WTC11 (cell line): Measurements from ENCODE around the gene FMNL2.

Experiments used
- ATF2 ChIP-seq: sonication (generic); formaldehyde crosslinking; IDR thresholded peaks from 2 replicates; pipeline ENCODE4 v1.8.1; 2022; ENCODE audit warnings: low read depth, missing genetic modification reagents, borderline replicate concordance
- CREM ChIP-seq: sonication (generic); formaldehyde crosslinking; IDR thresholded peaks from 2 replicates; pipeline ENCODE4 v1.8.1; 2022; ENCODE audit warnings: mild to moderate bottlenecking, missing genetic modification reagents, moderate library complexity
- CTCF ChIP-seq: fragments of 200-600 bp; IDR thresholded peaks from 2 replicates; pipeline ENCODE4 v1.8.0; 2022; ENCODE audit warnings: antibody characterized with exemption
- E2F1 ChIP-seq: sonication (generic); formaldehyde crosslinking; IDR thresholded peaks from 2 replicates; pipeline ENCODE4 v1.8.0; 2022; ENCODE audit warnings: mild to moderate bottlenecking, missing genetic modification reagents
- E2F5 ChIP-seq: sonication (generic); formaldehyde crosslinking; IDR thresholded peaks from 2 replicates; pipeline ENCODE4 v1.8.1; 2022; ENCODE audit warnings: mild to moderate bottlenecking, moderate library complexity, missing genetic modification reagents
- GABPB1 ChIP-seq: sonication (generic); formaldehyde crosslinking; IDR thresholded peaks from 2 replicates; pipeline ENCODE4 v1.8.1; 2023; ENCODE audit warnings: mild to moderate bottlenecking, missing genetic modification reagents
- JUN ChIP-seq: sonication (generic); formaldehyde crosslinking; IDR thresholded peaks from 2 replicates; pipeline ENCODE4 v1.8.0; 2023; ENCODE audit warnings: mild to moderate bottlenecking, missing genetic modification reagents
- NFYB ChIP-seq: sonication (generic); formaldehyde crosslinking; conservative IDR thresholded peaks from 2 replicates; pipeline ENCODE4 v1.8.0; 2022; ENCODE audit warnings: low read depth, missing genetic modification reagents
- SP1 ChIP-seq: sonication (generic); formaldehyde crosslinking; conservative IDR thresholded peaks from 2 replicates; pipeline ENCODE4 v1.8.1; 2022; ENCODE audit warnings: missing genetic modification reagents
- TEAD1 ChIP-seq: sonication (generic); formaldehyde crosslinking; IDR thresholded peaks from 2 replicates; pipeline ENCODE4 v1.8.0; 2022; ENCODE audit warnings: mild to moderate bottlenecking, missing genetic modification reagents
- TEAD4 ChIP-seq: sonication (generic); formaldehyde crosslinking; IDR thresholded peaks from 2 replicates; pipeline ENCODE4 v1.8.0; 2022; ENCODE audit warnings: mild to moderate bottlenecking, missing genetic modification reagents
- ZNF232 ChIP-seq: sonication (generic); formaldehyde crosslinking; IDR thresholded peaks from 2 replicates; pipeline ENCODE4 v1.8.0; 2022; ENCODE audit warnings: mild to moderate bottlenecking, missing genetic modification reagents
- ZNF263 ChIP-seq: sonication (generic); formaldehyde crosslinking; IDR thresholded peaks from 2 replicates; pipeline ENCODE4 v1.8.1; 2022; ENCODE audit warnings: low read depth, mild to moderate bottlenecking, moderate library complexity, missing genetic modification reagents
- ZNF317 ChIP-seq: sonication (generic); formaldehyde crosslinking; IDR thresholded peaks from 2 replicates; pipeline ENCODE4 v1.8.1; 2023; ENCODE audit warnings: low read depth, mild to moderate bottlenecking, moderate library complexity, missing genetic modification reagents, borderline replicate concordance

- TF ChIP-seq E2F1 (no peak), ZNF263 (CRISPR knock-in tag) (no peak), TEAD1 (CRISPR knock-in tag) (no peak), CREM (no peak), CTCF (no peak), GABPB1 (no peak), JUN (no peak), SP1 (CRISPR knock-in tag) (no peak), ZNF317 (no peak), ZNF232 (no peak), E2F5 (no peak), NFYB (no peak), ATF2 (CRISPR knock-in tag) (no peak), TEAD4 (CRISPR knock-in tag) (no peak)
Observed at GRCh38 chr2:152406836-152407161, 71.8 kb downstream of the FMNL2 start.
